Smooth muscle cell (in vitro differentiated cells): ENCODE results near the gene PODXL2. TPM values are rescaled to one million over a fixed set of nuclear protein-coding genes. Genes with fewer than 3 reads are reported as not detected.

ENCODE experiments used
- DNase-seq: peaks from one replicate; lab custom pipeline; 2025; ENCODE audit not compliant: unreplicated experiment; lab: John Stamatoyannopoulos, UW
- H2AFZ ChIP-seq: fragments of 200-600 bp; sonication (generic); 2 replicates; pipeline ENCODE4 v1.6.0; 2016; ENCODE audit warnings: antibody characterized with exemption, low read depth, mild to moderate bottlenecking
- H3F3A ChIP-seq: fragments of 200-600 bp; sonication (generic); 2 replicates; pipeline ENCODE4 v1.6.0; 2017; ENCODE audit warnings: antibody characterized with exemption, low read depth
- H3K27ac ChIP-seq: fragments of 200-600 bp; sonication (generic); 2 replicates; pipeline ENCODE4 v1.5.1; 2016; ENCODE audit warnings: low read depth, mild to moderate bottlenecking
- H3K27me3 ChIP-seq: fragments of 200-600 bp; sonication (generic); 2 replicates; pipeline ENCODE4 v1.6.1; 2016; ENCODE audit warnings: low read depth, mild to moderate bottlenecking
- H3K36me3 ChIP-seq: fragments of 200-600 bp; sonication (generic); 2 replicates; pipeline ENCODE4 v1.5.1; 2016; ENCODE audit warnings: low read depth
- H3K4me1 ChIP-seq: fragments of 200-600 bp; sonication (generic); 2 replicates; pipeline ENCODE4 v1.5.1; 2016; ENCODE audit warnings: low read depth
- H3K4me2 ChIP-seq: fragments of 200-600 bp; sonication (generic); 2 replicates; pipeline ENCODE4 v1.6.0; 2016; ENCODE audit warnings: mild to moderate bottlenecking
- H3K4me3 ChIP-seq: fragments of 200-600 bp; sonication (generic); 2 replicates; pipeline ENCODE4 v1.5.1; 2016; ENCODE audit warnings: mild to moderate bottlenecking
- H3K79me2 ChIP-seq: fragments of 200-600 bp; sonication (generic); 2 replicates; pipeline ENCODE4 v1.6.0; 2016; ENCODE audit warnings: low read depth, mild to moderate bottlenecking
- H3K9ac ChIP-seq: fragments of 200-600 bp; sonication (generic); 2 replicates; pipeline ENCODE4 v1.6.0; 2016; ENCODE audit warnings: low read depth
- H3K9me3 ChIP-seq: fragments of 200-600 bp; sonication (generic); replicated peaks from 2 replicates; pipeline ENCODE4 v1.5.1; 2016; ENCODE audit warnings: low read depth
- H4K20me1 ChIP-seq: fragments of 200-600 bp; sonication (generic); 2 replicates; pipeline ENCODE4 v1.6.0; 2016; ENCODE audit warnings: low read depth
- WGBS: methylation state at CpG from one replicate; pipeline ENCODE4 v1.1.7; 2016; ENCODE audit warnings: low lambda C conversion rate; 5-methylcytosine and 5-hydroxymethylcytosine counted together
- polyA plus RNA-seq: library from polyadenylated mRNA; unstranded; fragments of >200 nt; fragmentation: Nextera tagmentation; extraction: Ambion mirVana; gene quantifications from 2 replicates; pipeline ENCODE4 v1.2.1, GENCODE V29; 2016
- total RNA-seq: library from RNA; depleted of rRNA; stranded (reverse); fragments of >200 nt; gene quantifications from 2 replicates; pipeline ENCODE4 v1.2.3, GENCODE V29; 2014
- TF ChIP-seq, protein P1 (sequence below): fragments of 200-600 bp; sonication (generic); IDR thresholded peaks from 2 replicates; pipeline ENCODE4 v1.5.1; 2017; ENCODE audit warnings: borderline replicate concordance, mild to moderate bottlenecking, antibody characterized with exemption; ENCODE audit not compliant: insufficient read depth, poor library complexity, severe bottlenecking

PODXL2 gene
- total and polyA plus RNA-seq, 2 experiments from 2014 or later = 4.1 to 9.7 TPM

- Histone ChIP-seq H3K36me3 (no peaks in the 10 kb centered on the region), H3K9ac (peak overlapping the region; percentile 80), H3F3A (no peaks in the 10 kb centered on the region), H3K4me1 (peaks cover 14% of the 10 kb centered on the region), H3K79me2 (peaks cover 58% of the 10 kb centered on the region), H3K9me3 (no peaks in the 10 kb centered on the region), H3K4me2 (peak overlapping the region; percentile 87), H3K27me3 (no peaks in the 10 kb centered on the region), H4K20me1 (peaks cover 59% of the 10 kb centered on the region), H3K4me3 (peak overlapping the region; percentile 90), H3K27ac (peak overlapping the region; percentile 85), H2AFZ (no peak overlapping the region)
- TF ChIP-seq, protein P1, sequence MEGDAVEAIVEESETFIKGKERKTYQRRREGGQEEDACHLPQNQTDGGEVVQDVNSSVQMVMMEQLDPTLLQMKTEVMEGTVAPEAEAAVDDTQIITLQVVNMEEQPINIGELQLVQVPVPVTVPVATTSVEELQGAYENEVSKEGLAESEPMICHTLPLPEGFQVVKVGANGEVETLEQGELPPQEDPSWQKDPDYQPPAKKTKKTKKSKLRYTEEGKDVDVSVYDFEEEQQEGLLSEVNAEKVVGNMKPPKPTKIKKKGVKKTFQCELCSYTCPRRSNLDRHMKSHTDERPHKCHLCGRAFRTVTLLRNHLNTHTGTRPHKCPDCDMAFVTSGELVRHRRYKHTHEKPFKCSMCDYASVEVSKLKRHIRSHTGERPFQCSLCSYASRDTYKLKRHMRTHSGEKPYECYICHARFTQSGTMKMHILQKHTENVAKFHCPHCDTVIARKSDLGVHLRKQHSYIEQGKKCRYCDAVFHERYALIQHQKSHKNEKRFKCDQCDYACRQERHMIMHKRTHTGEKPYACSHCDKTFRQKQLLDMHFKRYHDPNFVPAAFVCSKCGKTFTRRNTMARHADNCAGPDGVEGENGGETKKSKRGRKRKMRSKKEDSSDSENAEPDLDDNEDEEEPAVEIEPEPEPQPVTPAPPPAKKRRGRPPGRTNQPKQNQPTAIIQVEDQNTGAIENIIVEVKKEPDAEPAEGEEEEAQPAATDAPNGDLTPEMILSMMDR = no peak
- WGBS = 30% methylated on average over 12 of the region's 12 CpGs
- DNase-seq = no peak
Observed at GRCh38 chr3:127588806-127589577, 40.0 kb upstream of the PODXL2 start.

- H2AFZ ChIP-seq = peak overlapping the region; percentile 77
- TF ChIP-seq, protein P1 = no peak
- no peaks in the 10 kb centered on the region for H3F3A ChIP-seq
- no peaks in the 10 kb centered on the region for H3K9me3 ChIP-seq
- WGBS = 1% methylated on average over 49 of the region's 56 CpGs
- H4K20me1 ChIP-seq = peaks cover 51% of the 10 kb centered on the region
- H3K4me2 ChIP-seq = peak overlapping the region; percentile 87
- no peaks in the 10 kb centered on the region for H3K27me3 ChIP-seq
- H3K4me3 ChIP-seq = peak overlapping the region; percentile 90
- H3K27ac ChIP-seq = peak overlapping the region; percentile 85
- H3K79me2 ChIP-seq = peaks cover 53% of the 10 kb centered on the region
- peak; percentile 46 for DNase-seq
- peaks cover 14% of the 10 kb centered on the region for H3K4me1 ChIP-seq
- no peaks in the 10 kb centered on the region for H3K36me3 ChIP-seq
- peak overlapping the region; percentile 80 for H3K9ac ChIP-seq
Observed at GRCh38 chr3:127589600-127590281, 39.2 kb upstream of the PODXL2 start.

DNA sequence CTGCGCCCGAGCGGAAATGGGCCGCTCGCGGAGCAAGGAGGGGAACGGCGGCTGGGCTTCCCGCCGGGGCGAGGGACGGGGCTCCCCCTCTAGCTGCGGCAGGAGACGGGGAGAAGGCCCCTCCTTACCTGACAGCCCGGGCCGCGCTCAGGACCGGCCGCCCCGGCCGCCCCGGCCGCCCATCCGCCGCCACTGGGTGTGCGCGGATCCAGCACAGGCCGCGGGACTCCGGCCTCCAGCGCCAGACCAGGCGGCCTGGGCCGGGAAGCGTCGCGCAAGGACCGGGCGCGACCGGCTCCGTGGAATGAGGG is 38.7 kb upstream of the PODXL2 start:
- H3K4me1 ChIP-seq = peaks cover 14% of the 10 kb centered on the region
- H3K79me2 ChIP-seq = peaks cover 48% of the 10 kb centered on the region
- H2AFZ ChIP-seq = peak overlapping the region; percentile 77
- peak overlapping the region; percentile 80 for H3K9ac ChIP-seq
- no peaks in the 10 kb centered on the region for H3K9me3 ChIP-seq
- 0% methylated on average over 22 of the region's 41 CpGs for WGBS
- H3K27me3 ChIP-seq = no peaks in the 10 kb centered on the region
- peak overlapping the region; percentile 87 for H3K4me2 ChIP-seq
- no peaks in the 10 kb centered on the region for H3K36me3 ChIP-seq
- H3K4me3 ChIP-seq = peak overlapping the region; percentile 90
- peak overlapping the region; percentile 85 for H3K27ac ChIP-seq
- H4K20me1 ChIP-seq = peaks cover 46% of the 10 kb centered on the region
- TF ChIP-seq, protein P1 = no peak
- DNase-seq = no peak
- no peaks in the 10 kb centered on the region for H3F3A ChIP-seq
